ENCODE results near the gene IL12RB2.

The IL12RB2 gene

DNA sequence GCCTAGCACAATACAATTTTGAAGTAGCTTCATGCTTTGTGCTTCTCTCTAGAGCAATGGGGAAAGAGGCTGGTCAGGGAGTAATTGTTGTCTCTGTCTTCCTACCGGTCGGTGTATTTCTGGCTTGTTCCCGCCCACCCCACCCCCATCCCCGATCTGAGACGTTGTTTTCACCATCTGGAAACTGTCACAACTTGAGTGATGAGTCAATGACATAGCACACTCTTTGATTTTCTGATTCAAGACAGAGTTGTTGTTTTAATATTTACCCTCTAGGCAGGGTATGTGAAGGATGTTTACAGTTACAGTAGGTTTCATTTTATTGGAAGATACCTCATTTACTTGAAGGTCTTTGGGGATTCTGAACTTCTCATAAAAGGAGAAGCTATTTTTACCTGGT is 7.0 kb downstream of the IL12RB2 start:
- TF ChIP-seq POU6F1 (CRISPR knock-in tag; IDR thresholded peaks at IDR 0.05; ENCODE audit: borderline replicate concordance, low read depth) (no peak), TCF4 (CRISPR knock-in tag; IDR thresholded peaks at IDR 0.05; ENCODE audit: borderline replicate concordance) (no peak), PPARA (CRISPR knock-in tag; IDR thresholded peaks at IDR 0.05; ENCODE audit: borderline replicate concordance) (no peak), TOX (CRISPR knock-in tag; IDR thresholded peaks at IDR 0.05; ENCODE audit: borderline replicate concordance) (no peak), SNAI2 (CRISPR knock-in tag; IDR thresholded peaks at IDR 0.05) (no peak), GLIS3 (CRISPR knock-in tag; IDR thresholded peaks at IDR 0.05) (no peak), ZFP30 (CRISPR knock-in tag; IDR thresholded peaks at IDR 0.05) (no peak), ZNF8 (CRISPR knock-in tag; IDR thresholded peaks at IDR 0.05) (no peak), BACH2 (CRISPR knock-in tag; IDR thresholded peaks at IDR 0.05; ENCODE audit: borderline replicate concordance) (no peak), ESRRG (CRISPR knock-in tag; IDR thresholded peaks at IDR 0.05) (no peak), ARNTL (CRISPR knock-in tag; IDR thresholded peaks at IDR 0.05; ENCODE audit: borderline replicate concordance, low read depth) (no peak), CSDC2 (CRISPR knock-in tag; IDR thresholded peaks at IDR 0.05) (no peak), ZFP3 (CRISPR knock-in tag; IDR thresholded peaks at IDR 0.05) (no peak), OSR1 (CRISPR knock-in tag; IDR thresholded peaks at IDR 0.05) (no peak)
- TF ChIP-seq, protein P1, sequence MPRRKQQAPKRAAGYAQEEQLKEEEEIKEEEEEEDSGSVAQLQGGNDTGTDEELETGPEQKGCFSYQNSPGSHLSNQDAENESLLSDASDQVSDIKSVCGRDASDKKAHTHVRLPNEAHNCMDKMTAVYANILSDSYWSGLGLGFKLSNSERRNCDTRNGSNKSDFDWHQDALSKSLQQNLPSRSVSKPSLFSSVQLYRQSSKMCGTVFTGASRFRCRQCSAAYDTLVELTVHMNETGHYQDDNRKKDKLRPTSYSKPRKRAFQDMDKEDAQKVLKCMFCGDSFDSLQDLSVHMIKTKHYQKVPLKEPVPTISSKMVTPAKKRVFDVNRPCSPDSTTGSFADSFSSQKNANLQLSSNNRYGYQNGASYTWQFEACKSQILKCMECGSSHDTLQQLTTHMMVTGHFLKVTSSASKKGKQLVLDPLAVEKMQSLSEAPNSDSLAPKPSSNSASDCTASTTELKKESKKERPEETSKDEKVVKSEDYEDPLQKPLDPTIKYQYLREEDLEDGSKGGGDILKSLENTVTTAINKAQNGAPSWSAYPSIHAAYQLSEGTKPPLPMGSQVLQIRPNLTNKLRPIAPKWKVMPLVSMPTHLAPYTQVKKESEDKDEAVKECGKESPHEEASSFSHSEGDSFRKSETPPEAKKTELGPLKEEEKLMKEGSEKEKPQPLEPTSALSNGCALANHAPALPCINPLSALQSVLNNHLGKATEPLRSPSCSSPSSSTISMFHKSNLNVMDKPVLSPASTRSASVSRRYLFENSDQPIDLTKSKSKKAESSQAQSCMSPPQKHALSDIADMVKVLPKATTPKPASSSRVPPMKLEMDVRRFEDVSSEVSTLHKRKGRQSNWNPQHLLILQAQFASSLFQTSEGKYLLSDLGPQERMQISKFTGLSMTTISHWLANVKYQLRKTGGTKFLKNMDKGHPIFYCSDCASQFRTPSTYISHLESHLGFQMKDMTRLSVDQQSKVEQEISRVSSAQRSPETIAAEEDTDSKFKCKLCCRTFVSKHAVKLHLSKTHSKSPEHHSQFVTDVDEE (CRISPR knock-in tag; IDR thresholded peaks at IDR 0.05), result no peak
- TF ChIP-seq, protein P2, sequence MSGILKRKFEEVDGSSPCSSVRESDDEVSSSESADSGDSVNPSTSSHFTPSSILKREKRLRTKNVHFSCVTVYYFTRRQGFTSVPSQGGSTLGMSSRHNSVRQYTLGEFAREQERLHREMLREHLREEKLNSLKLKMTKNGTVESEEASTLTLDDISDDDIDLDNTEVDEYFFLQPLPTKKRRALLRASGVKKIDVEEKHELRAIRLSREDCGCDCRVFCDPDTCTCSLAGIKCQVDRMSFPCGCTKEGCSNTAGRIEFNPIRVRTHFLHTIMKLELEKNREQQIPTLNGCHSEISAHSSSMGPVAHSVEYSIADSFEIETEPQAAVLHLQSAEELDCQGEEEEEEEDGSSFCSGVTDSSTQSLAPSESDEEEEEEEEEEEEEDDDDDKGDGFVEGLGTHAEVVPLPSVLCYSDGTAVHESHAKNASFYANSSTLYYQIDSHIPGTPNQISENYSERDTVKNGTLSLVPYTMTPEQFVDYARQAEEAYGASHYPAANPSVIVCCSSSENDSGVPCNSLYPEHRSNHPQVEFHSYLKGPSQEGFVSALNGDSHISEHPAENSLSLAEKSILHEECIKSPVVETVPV (CRISPR knock-in tag; IDR thresholded peaks at IDR 0.05), result no peak
- TF ChIP-seq, protein P3, sequence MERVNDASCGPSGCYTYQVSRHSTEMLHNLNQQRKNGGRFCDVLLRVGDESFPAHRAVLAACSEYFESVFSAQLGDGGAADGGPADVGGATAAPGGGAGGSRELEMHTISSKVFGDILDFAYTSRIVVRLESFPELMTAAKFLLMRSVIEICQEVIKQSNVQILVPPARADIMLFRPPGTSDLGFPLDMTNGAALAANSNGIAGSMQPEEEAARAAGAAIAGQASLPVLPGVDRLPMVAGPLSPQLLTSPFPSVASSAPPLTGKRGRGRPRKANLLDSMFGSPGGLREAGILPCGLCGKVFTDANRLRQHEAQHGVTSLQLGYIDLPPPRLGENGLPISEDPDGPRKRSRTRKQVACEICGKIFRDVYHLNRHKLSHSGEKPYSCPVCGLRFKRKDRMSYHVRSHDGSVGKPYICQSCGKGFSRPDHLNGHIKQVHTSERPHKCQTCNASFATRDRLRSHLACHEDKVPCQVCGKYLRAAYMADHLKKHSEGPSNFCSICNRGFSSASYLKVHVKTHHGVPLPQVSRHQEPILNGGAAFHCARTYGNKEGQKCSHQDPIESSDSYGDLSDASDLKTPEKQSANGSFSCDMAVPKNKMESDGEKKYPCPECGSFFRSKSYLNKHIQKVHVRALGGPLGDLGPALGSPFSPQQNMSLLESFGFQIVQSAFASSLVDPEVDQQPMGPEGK (CRISPR knock-in tag; IDR thresholded peaks at IDR 0.05; ENCODE audit: borderline replicate concordance), result no peak
- no peak for ATAC-seq

DNA sequence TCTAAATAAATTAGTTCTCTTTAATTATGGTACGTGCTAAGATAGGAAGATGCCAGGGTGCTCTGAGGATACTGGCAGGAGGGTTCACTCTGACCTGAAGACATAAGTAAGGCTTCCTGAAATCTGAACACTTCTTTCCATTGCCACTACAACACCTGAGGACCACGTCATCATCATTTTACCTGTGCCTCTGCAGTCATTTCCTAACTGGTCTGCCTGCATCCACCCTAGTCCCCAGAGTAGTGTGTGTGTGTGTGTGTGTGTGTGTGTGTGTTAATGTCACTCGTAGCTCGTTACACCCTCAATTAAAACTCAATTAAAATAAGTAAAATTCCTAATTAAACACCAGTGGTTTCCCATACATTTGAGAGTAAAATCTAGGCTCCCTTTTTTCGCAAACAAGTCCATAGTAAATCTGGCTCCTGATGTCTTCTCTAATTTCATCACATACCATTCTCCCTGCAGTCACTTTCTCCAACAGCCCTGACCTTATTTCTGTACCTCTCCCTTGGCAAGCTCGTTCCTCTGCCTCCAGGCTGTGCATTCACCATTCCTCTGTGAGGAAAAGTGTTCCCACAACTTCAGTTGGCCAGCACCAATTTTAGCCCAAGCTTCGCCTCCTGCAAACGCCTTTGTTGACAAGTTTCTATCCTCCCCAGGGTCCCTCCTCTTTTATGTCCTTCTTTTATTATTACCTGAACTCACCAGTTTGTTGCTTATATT is 8.7 kb downstream of the IL12RB2 start:
- TF ChIP-seq, protein P3 (CRISPR knock-in tag; IDR thresholded peaks at IDR 0.05; ENCODE audit: borderline replicate concordance), result no peak
- TF ChIP-seq ISL1 (CRISPR knock-in tag; IDR thresholded peaks at IDR 0.05), result no peak
- TF ChIP-seq OSR1 (CRISPR knock-in tag; IDR thresholded peaks at IDR 0.05), result no peak
- ATAC-seq, result no peak

GRCh38 chr1:67316918-67317317 is 9.2 kb downstream of the IL12RB2 start:
- no peak for ATAC-seq
- TF ChIP-seq BACH2 (CRISPR knock-in tag; IDR thresholded peaks at IDR 0.05; ENCODE audit: borderline replicate concordance) (no peak), ESRRG (CRISPR knock-in tag; IDR thresholded peaks at IDR 0.05) (no peak), CSDC2 (CRISPR knock-in tag; IDR thresholded peaks at IDR 0.05) (no peak), ZFP3 (CRISPR knock-in tag; IDR thresholded peaks at IDR 0.05) (no peak), ARNTL (CRISPR knock-in tag; IDR thresholded peaks at IDR 0.05; ENCODE audit: borderline replicate concordance, low read depth) (no peak), CREB5 (CRISPR knock-in tag; IDR thresholded peaks at IDR 0.05; ENCODE audit: low read depth) (no peak), TCF4 (CRISPR knock-in tag; IDR thresholded peaks at IDR 0.05; ENCODE audit: borderline replicate concordance) (no peak), TOX (CRISPR knock-in tag; IDR thresholded peaks at IDR 0.05; ENCODE audit: borderline replicate concordance) (no peak), SNAI2 (CRISPR knock-in tag; IDR thresholded peaks at IDR 0.05) (no peak), ZNF8 (CRISPR knock-in tag; IDR thresholded peaks at IDR 0.05) (no peak), OSR1 (CRISPR knock-in tag; IDR thresholded peaks at IDR 0.05) (no peak)
- TF ChIP-seq, protein P3 (CRISPR knock-in tag; IDR thresholded peaks at IDR 0.05; ENCODE audit: borderline replicate concordance), result no peak

Measured in SK-N-SH treated with all-trans-retinoic acid at 6 μM for 48 hours (cell line).